Fibroblast of lung (primary cell): ENCODE data around the gene DNPEP.

ENCODE experiments used
- CTCF ChIP-seq, 2 donors: IDR thresholded peaks in 1 of 2; conservative IDR thresholded peaks in 1 of 2; 1 replicate in 1 of 2; 2 replicates in 1 of 2; pipeline ENCODE4 v1.5.1; 2011 to 2012; ENCODE audit warnings: low read length in 2 of 2, control low read depth in 1 of 2, inconsistent platforms in 1 of 2, low read depth in 1 of 2, mild to moderate bottlenecking in 1 of 2
- EZH2 ChIP-seq: IDR thresholded peaks from 2 replicates; pipeline ENCODE4 v1.5.1; 2012; ENCODE audit warnings: low read length, control low read depth, mild to moderate bottlenecking; ENCODE audit errors: missing control alignments

- no peak for TF ChIP-seq CTCF (conservative IDR thresholded peaks at IDR 0.05 in 1 of 2, IDR thresholded peaks at IDR 0.05 in 1 of 2; ENCODE audit: low read depth in 1 of 2, low read length in 2 of 2)
- TF ChIP-seq EZH2: no peak
Observed at GRCh38 chr2:219380926-219381325, 6.8 kb downstream of the DNPEP start.
